BLaER1 treated with 17β-estradiol and CSF1 and Interleukin-3, amounts not matched to agents 10 nM and 100 nM (cell line): Measurements from ENCODE around the gene NLK.
"Not testable (repeated sequence)": the region's sequence is repeated elsewhere in the genome, so short reads cannot be mapped to it uniquely, and the experiment has no call there.

ENCODE experiments used
- H3K27ac ChIP-seq, 11 experiments: shearing (Covaris generic); formaldehyde crosslinking; 2 replicates each; pipeline ENCODE4 v1.8.1; 2022
- H3K27me3 ChIP-seq, 11 experiments: shearing (Covaris generic); formaldehyde crosslinking; 2 replicates each; pipeline ENCODE4 v1.8.1; 2022
- H3K36me3 ChIP-seq, 11 experiments: shearing (Covaris generic); formaldehyde crosslinking; 2 replicates each; pipeline ENCODE4 v1.8.1; 2022
- H3K4me1 ChIP-seq, 10 experiments: shearing (Covaris generic); formaldehyde crosslinking; 2 replicates each; pipeline ENCODE4 v1.8.1; 2022
- H3K4me2 ChIP-seq, 11 experiments: shearing (Covaris generic); formaldehyde crosslinking; 2 replicates each; pipeline ENCODE4 v1.8.1; 2022
- H3K4me3 ChIP-seq, 10 experiments: shearing (Covaris generic); formaldehyde crosslinking; 2 replicates each; pipeline ENCODE4 v1.8.1; 2022
- H3K9ac ChIP-seq, 11 experiments: shearing (Covaris generic); formaldehyde crosslinking; 2 replicates each; pipeline ENCODE4 v1.8.1; 2022
- H3K9me3 ChIP-seq, 11 experiments: shearing (Covaris generic); formaldehyde crosslinking; replicated peaks in 1 of 11; 2 replicates each; pipeline ENCODE4 v1.8.1; 2022
- H4K20me1 ChIP-seq, 11 experiments: shearing (Covaris generic); formaldehyde crosslinking; 2 replicates each; pipeline ENCODE4 v1.8.1; 2022
- Cebpa-rat ChIP-seq, 11 experiments: shearing (Covaris generic); IDR thresholded peaks; 2 replicates each; pipeline ENCODE4 v1.8.1; 2022

The NLK gene

GRCh38 chr17:28235066-28235700 is 192.7 kb downstream of the NLK start:
- not testable (repeated sequence) for H4K20me1 ChIP-seq, H3K4me3 ChIP-seq

GRCh38 chr17:28236033-28236653 is 193.7 kb downstream of the NLK start:
- H3K27ac ChIP-seq, H3K27me3 ChIP-seq, H3K4me2 ChIP-seq, H3K36me3 ChIP-seq, H3K9ac ChIP-seq, H3K4me1 ChIP-seq, H3K9me3 ChIP-seq, H3K4me3 ChIP-seq, H4K20me1 ChIP-seq: not testable (repeated sequence)

More at GRCh38 chr17:28235066-28235700, 192.7 kb downstream of the NLK start:
- not testable (repeated sequence) for H3K9ac ChIP-seq, H3K9me3 ChIP-seq, H3K36me3 ChIP-seq, H3K4me2 ChIP-seq, H3K27ac ChIP-seq, H3K27me3 ChIP-seq, H3K4me1 ChIP-seq

- not testable (repeated sequence) for H3K9ac ChIP-seq, H3K4me1 ChIP-seq, H3K9me3 ChIP-seq, H3K27ac ChIP-seq, H3K36me3 ChIP-seq, H3K27me3 ChIP-seq, H3K4me3 ChIP-seq, H4K20me1 ChIP-seq, H3K4me2 ChIP-seq
Observed at GRCh38 chr17:28238547-28239270, 196.2 kb downstream of the NLK start.

- Histone ChIP-seq H3K4me3 (no peak overlapping the region), H4K20me1 (no peaks in the 10 kb centered on the region), H3K27me3 (no peaks in the 10 kb centered on the region), H3K36me3 (no peaks in the 10 kb centered on the region), H3K9me3 (no peaks in the 10 kb centered on the region), H3K9ac (no peak overlapping the region), H3K27ac (no peak overlapping the region), H3K4me1 (no peaks in the 10 kb centered on the region), H3K4me2 (no peak overlapping the region)
- no peak for TF ChIP-seq Cebpa-rat (IDR thresholded peaks at IDR 0.05)
Observed at GRCh38 chr17:28239271-28239624, 196.8 kb downstream of the NLK start.

GRCh38 chr17:28240688-28241340 is 198.3 kb downstream of the NLK start:
- TF ChIP-seq Cebpa-rat (IDR thresholded peaks at IDR 0.05), result no peak
- H3K4me3 ChIP-seq, result no peak overlapping the region

GRCh38 chr17:28242791-28243190 is 200.3 kb downstream of the NLK start:
- Histone ChIP-seq H3K9me3 (no peaks in the 10 kb centered on the region), H3K4me3 (no peak overlapping the region), H3K36me3 (no peaks in the 10 kb centered on the region), H3K27ac (no peak overlapping the region), H3K4me2 (no peak overlapping the region), H3K9ac (no peak overlapping the region), H4K20me1 (no peaks in the 10 kb centered on the region; a peak in 1 of 22 replicates), H3K4me1 (no peaks in the 10 kb centered on the region), H3K27me3 (no peaks in the 10 kb centered on the region)
- no peak for TF ChIP-seq Cebpa-rat (IDR thresholded peaks at IDR 0.05)

More at GRCh38 chr17:28240688-28241340, 198.3 kb downstream of the NLK start:
- Histone ChIP-seq H3K4me2 (no peak overlapping the region), H3K36me3 (no peaks in the 10 kb centered on the region), H3K27ac (no peak overlapping the region), H3K27me3 (no peaks in the 10 kb centered on the region), H3K9me3 (no peaks in the 10 kb centered on the region), H3K9ac (no peak overlapping the region), H3K4me1 (no peaks in the 10 kb centered on the region), H4K20me1 (no peaks in the 10 kb centered on the region)

- not testable (repeated sequence) for H3K4me1 ChIP-seq, H3K27ac ChIP-seq, H4K20me1 ChIP-seq, H3K4me2 ChIP-seq, H3K36me3 ChIP-seq, H3K9me3 ChIP-seq, H3K4me3 ChIP-seq, H3K9ac ChIP-seq, H3K27me3 ChIP-seq
Observed at GRCh38 chr17:28243268-28243667, 200.8 kb downstream of the NLK start.

GRCh38 chr17:28244446-28244845 is 202.0 kb downstream of the NLK start:
- Histone ChIP-seq H3K9me3 (no peaks in the 10 kb centered on the region), H4K20me1 (peaks cover 0 to 5% (median 0%) of the 10 kb centered on the region in 11 experiments; a peak in 1 of 22 replicates), H3K4me1 (no peaks in the 10 kb centered on the region), H3K27me3 (peaks cover 0 to 6% (median 0%) of the 10 kb centered on the region in 11 experiments; a peak in 3 of 22 replicates), H3K36me3 (no peaks in the 10 kb centered on the region), H3K27ac (no peak overlapping the region), H3K4me3 (no peak overlapping the region), H3K4me2 (no peak overlapping the region), H3K9ac (no peak overlapping the region)
- TF ChIP-seq Cebpa-rat (IDR thresholded peaks at IDR 0.05), result no peak
